ENCODE results near the gene CDYL2.

The CDYL2 gene

GRCh38 chr16:80746231-80746630, 58.2 kb downstream of the CDYL2 start:
- in situ Hi-C loops (cut with MboI; ENCODE audit: low pct_unique_long_range_greater_than_20kb, low sequenced_read_pairs, unreplicated experiment), result no loop called here
- no peak for DNase-seq (ENCODE audit: low spot score)

GRCh38 chr16:80744856-80745255, 59.5 kb downstream of the CDYL2 start:
- no peak for TF ChIP-seq CTCF (IDR thresholded peaks at IDR 0.05; ENCODE audit: extremely low read depth, insufficient read depth, missing control alignments)
- no peak for DNase-seq (ENCODE audit: low spot score)
- in situ Hi-C loops (cut with MboI; ENCODE audit: low pct_unique_long_range_greater_than_20kb, low sequenced_read_pairs, unreplicated experiment), result no loop called here

More at GRCh38 chr16:80746231-80746630, 58.2 kb downstream of the CDYL2 start:
- TF ChIP-seq CTCF (IDR thresholded peaks at IDR 0.05; ENCODE audit: extremely low read depth, insufficient read depth, missing control alignments), result no peak

GRCh38 chr16:80743772-80744171, 60.6 kb downstream of the CDYL2 start:
- no peak for TF ChIP-seq CTCF (IDR thresholded peaks at IDR 0.05; ENCODE audit: extremely low read depth, insufficient read depth, missing control alignments)
- no peak for DNase-seq (ENCODE audit: low spot score)
- in situ Hi-C loops (cut with MboI; ENCODE audit: low pct_unique_long_range_greater_than_20kb, low sequenced_read_pairs, unreplicated experiment), result no loop called here

- no peak for DNase-seq (ENCODE audit: low spot score)
These were observed 61.1 kb downstream of the CDYL2 start for GRCh38 chr16:80743273-80743672.

GRCh38 chr16:80742331-80742730, 62.1 kb downstream of the CDYL2 start:
- in situ Hi-C loops (cut with MboI; ENCODE audit: low pct_unique_long_range_greater_than_20kb, low sequenced_read_pairs, unreplicated experiment), result no loop called here
- DNase-seq (ENCODE audit: low spot score), result no peak
- no peak for TF ChIP-seq CTCF (IDR thresholded peaks at IDR 0.05; ENCODE audit: extremely low read depth, insufficient read depth, missing control alignments)

More at GRCh38 chr16:80743273-80743672, 61.1 kb downstream of the CDYL2 start:
- in situ Hi-C loops (cut with MboI; ENCODE audit: low pct_unique_long_range_greater_than_20kb, low sequenced_read_pairs, unreplicated experiment), result no loop called here
- no peak for TF ChIP-seq CTCF (IDR thresholded peaks at IDR 0.05; ENCODE audit: extremely low read depth, insufficient read depth, missing control alignments)

GRCh38 chr16:80741724-80742123, 62.7 kb downstream of the CDYL2 start:
- in situ Hi-C loops (cut with MboI; ENCODE audit: low pct_unique_long_range_greater_than_20kb, low sequenced_read_pairs, unreplicated experiment), result no loop called here
- no peak for TF ChIP-seq CTCF (IDR thresholded peaks at IDR 0.05; ENCODE audit: extremely low read depth, insufficient read depth, missing control alignments)
- DNase-seq (ENCODE audit: low spot score), result no peak

GRCh38 chr16:80739523-80739922, 64.9 kb downstream of the CDYL2 start:
- no peak for DNase-seq (ENCODE audit: low spot score)
- no peak for TF ChIP-seq CTCF (IDR thresholded peaks at IDR 0.05; ENCODE audit: extremely low read depth, insufficient read depth, missing control alignments)
- in situ Hi-C loops (cut with MboI; ENCODE audit: low pct_unique_long_range_greater_than_20kb, low sequenced_read_pairs, unreplicated experiment), result no loop called here

Measured in GM13977 (cell line).